ENCODE measurements around the gene SNRPB2.

SNRPB2 gene

DNA sequence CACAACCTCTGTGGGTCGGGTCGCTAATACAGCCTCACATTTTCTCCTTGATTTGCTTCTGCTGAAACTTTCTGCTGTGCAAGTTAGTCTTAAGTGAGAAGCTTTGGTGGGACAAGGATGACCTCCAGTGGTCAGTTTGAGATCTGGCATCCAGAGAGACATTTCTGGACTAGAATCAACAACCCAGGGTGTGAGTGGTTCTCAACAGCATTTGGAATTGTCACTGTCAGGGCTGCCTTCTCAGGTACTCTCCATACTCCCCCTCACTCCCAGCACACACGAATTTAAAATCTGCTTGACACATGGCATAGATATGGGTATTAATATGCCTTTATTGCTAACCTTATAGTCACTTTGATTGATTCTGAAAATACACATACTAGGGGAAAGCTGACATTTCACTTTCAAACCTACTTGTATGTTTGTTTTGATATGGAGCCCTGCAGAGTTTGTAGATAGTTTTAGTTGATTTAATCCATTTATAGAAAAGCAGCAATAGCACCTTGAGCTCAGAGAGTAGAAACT is 31.5 kb downstream of the SNRPB2 start:
- CTCF ChIA-PET, result interaction anchor here (0.7 to 3.3 kb wide), 13 partner anchors 9 to 1022 kb away, joined by 3 to 25 read pairs (median 4); partner anchors contain the start of gene OTOR
- POLR2A ChIA-PET, result no interaction called here

DNA sequence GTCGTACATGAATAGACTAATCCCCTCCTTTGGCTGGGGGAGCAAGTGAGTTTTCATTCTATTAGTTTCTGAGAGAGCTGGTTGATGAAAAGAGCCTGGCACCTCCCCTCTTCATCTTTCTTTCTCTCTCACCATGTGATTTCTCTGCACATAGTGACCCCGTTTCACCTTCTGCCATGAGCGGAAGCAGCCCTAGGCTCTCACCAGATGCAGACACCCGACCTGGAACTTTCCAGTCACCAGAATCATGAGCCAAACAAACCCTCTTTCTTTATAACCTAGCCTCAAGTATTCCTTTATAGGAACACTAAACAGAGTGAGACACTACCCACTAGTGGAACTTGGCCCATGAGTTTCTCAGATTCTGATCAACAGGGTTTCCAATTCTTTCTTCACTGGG is 34.7 kb downstream of the SNRPB2 start:
- H3K4me3 ChIP-seq (ENCODE audit: low read depth, low read length), result no peak overlapping the region
- DNase-seq (ENCODE audit: low read depth, low spot score), result no peak
- TF ChIP-seq, protein P1, sequence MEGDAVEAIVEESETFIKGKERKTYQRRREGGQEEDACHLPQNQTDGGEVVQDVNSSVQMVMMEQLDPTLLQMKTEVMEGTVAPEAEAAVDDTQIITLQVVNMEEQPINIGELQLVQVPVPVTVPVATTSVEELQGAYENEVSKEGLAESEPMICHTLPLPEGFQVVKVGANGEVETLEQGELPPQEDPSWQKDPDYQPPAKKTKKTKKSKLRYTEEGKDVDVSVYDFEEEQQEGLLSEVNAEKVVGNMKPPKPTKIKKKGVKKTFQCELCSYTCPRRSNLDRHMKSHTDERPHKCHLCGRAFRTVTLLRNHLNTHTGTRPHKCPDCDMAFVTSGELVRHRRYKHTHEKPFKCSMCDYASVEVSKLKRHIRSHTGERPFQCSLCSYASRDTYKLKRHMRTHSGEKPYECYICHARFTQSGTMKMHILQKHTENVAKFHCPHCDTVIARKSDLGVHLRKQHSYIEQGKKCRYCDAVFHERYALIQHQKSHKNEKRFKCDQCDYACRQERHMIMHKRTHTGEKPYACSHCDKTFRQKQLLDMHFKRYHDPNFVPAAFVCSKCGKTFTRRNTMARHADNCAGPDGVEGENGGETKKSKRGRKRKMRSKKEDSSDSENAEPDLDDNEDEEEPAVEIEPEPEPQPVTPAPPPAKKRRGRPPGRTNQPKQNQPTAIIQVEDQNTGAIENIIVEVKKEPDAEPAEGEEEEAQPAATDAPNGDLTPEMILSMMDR (IDR thresholded peaks at IDR 0.05; ENCODE audit: insufficient read depth, low read length, missing control alignments), result no peak
- ChIA-PET CTCF (interaction anchor here (1.0 to 1.2 kb wide), 2 partner anchors 37 to 41 kb away, joined by 3 read pairs; no protein-coding TSS in a partner anchor), POLR2A (no interaction called here)

More for the DNA sequence above, 31.5 kb downstream of the SNRPB2 start:
- no peak overlapping the region for H3K4me3 ChIP-seq (ENCODE audit: low read depth, low read length)
- TF ChIP-seq, protein P1 (IDR thresholded peaks at IDR 0.05; ENCODE audit: insufficient read depth, low read length, missing control alignments), result peak; percentile 59
- DNase-seq (ENCODE audit: low read depth, low spot score), result peak; percentile 19

DNA sequence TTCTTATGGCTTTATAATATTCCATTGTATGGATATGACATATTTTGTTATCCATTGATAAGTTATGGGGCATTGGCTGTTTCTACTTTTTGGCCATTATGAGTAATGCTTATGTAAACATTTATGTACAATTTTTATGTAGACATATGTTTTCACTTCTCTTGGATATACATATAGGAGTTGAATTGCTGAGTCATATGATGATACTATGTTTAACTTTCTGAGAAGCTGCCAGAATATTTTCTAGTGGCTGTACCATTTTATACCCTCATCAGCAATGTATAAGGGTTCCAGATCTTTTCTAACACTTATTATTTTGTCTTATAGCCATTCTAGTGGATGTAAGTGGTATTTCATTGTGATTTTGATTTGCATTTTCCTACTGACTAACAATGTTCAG is 41.4 kb downstream of the SNRPB2 start:
- ChIA-PET POLR2A (no interaction called here), CTCF (interaction anchor here (2.1 kb wide), 1 partner anchor 10 kb away, joined by 7 read pairs; no protein-coding TSS in a partner anchor)
- H3K4me3 ChIP-seq (ENCODE audit: low read depth, low read length), result no peak overlapping the region
- TF ChIP-seq, protein P1 (IDR thresholded peaks at IDR 0.05; ENCODE audit: insufficient read depth, low read length, missing control alignments), result no peak
- DNase-seq (ENCODE audit: low read depth, low spot score), result no peak

DNA sequence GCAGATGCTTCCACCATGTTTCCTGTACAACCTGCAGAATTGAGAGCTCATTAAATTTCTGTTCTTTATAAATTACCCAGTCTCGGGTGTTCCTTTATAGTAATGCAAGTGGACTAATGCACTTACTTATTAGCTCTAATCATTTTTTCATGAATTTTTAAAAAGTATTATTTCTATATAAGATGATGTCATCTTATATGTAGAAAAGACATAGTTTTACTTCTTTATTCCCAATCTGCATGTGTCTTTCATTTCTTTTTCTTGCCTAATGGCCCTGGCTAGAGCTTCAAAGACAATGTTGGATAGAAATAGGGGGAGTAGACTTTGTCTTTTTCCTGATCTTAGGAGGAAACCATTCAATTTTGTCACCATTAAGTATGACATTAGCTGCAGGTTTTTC is 46.1 kb downstream of the SNRPB2 start:
- TF ChIP-seq, protein P1 (IDR thresholded peaks at IDR 0.05; ENCODE audit: insufficient read depth, low read length, missing control alignments), result no peak
- ChIA-PET CTCF (interaction anchor here (0.9 kb wide), 1 partner anchor 15 kb away, joined by 4 read pairs; no protein-coding TSS in a partner anchor), POLR2A (no interaction called here)
- DNase-seq (ENCODE audit: low read depth, low spot score), result no peak
- no peak overlapping the region for H3K4me3 ChIP-seq (ENCODE audit: low read depth, low read length)

DNA sequence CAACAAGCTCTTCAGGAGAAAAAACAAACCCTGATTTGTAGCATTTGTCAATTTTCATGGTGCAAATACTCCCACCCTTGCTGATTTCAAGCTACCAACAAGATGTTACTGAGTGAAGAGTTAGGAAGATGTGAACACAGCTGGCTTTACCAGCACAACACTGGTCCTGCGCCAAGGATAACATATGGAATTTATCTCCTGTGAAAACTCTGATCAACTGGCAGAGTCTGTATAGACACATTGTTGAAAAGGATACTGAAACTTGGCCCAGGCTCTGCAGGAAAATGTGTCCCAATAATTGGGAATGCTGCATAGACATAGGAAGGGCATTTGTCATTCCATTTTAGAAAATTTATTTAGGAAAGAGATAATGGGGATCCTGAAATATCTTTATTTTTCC is 47.3 kb downstream of the SNRPB2 start:
- TF ChIP-seq, protein P1 (IDR thresholded peaks at IDR 0.05; ENCODE audit: insufficient read depth, low read length, missing control alignments), result no peak
- ChIA-PET CTCF (interaction anchor here (0.9 kb wide), 1 partner anchor 25 kb away, joined by 3 read pairs; no protein-coding TSS in a partner anchor), POLR2A (interaction anchor here (0.6 kb wide), 1 partner anchor 1397 kb away, joined by 3 read pairs; no protein-coding TSS in a partner anchor)

DNA sequence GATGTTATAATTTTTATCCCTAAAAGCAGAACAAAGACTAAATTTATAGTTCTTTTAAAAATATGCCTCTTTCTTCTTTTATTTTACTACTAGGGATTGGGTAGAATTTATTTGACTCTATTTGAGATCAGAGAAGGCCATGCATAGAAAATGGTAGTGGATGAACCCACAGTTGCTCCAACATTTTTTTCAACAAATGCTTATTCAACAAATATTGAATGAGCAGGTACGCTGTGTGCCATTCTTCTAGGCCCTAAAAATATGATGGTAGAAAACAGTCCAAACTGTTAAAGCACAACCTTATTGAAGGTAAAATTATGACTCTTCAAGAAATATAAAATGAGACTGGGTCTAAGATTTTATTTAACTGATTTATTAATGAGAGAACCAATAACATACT is 48.3 kb downstream of the SNRPB2 start:
- ChIA-PET POLR2A (no interaction called here), CTCF (no interaction called here)
- H3K4me3 ChIP-seq (ENCODE audit: low read depth, low read length), result no peak overlapping the region
- no peak for DNase-seq (ENCODE audit: low read depth, low spot score)
- TF ChIP-seq, protein P1 (IDR thresholded peaks at IDR 0.05; ENCODE audit: insufficient read depth, low read length, missing control alignments), result no peak

More for the DNA sequence above, 47.3 kb downstream of the SNRPB2 start:
- DNase-seq (ENCODE audit: low read depth, low spot score), result no peak
- no peak overlapping the region for H3K4me3 ChIP-seq (ENCODE audit: low read depth, low read length)
